GM12878 (cell line): Measurements from ENCODE around the gene OR52A1. TPM values are rescaled to one million over a fixed set of nuclear protein-coding genes. Genes with fewer than 3 reads are reported as not detected.

Source experiments
- ATAC-seq: fragments of 200-7000 bp; cut with Tn5 transposase; 3 replicates; pipeline ENCODE4 v1.9.1; 2020; ENCODE audit warnings: mild to moderate bottlenecking, moderate library complexity
- BruUV-seq: library from RNA; stranded (reverse); fragments of 400-500 nt; replicated peaks from 2 replicates; lab custom pipeline; 2021; lab: Mats Ljungman, UMichigan
- CTCF ChIA-PET: fragments of 300-600 bp; sonication (Branson Sonifier 250); formaldehyde crosslinking; extraction: SDS; loops from one replicate; lab custom pipeline; 2021; ENCODE audit warnings: inconsistent platforms; lab: Yijun Ruan, JAX
- POLR2A ChIA-PET: fragments of 350-600 bp; formaldehyde crosslinking; extraction: SDS; loops from one replicate; lab custom pipeline; 2021; ENCODE audit warnings: inconsistent platforms; lab: Charles Lee
- RAD21 ChIA-PET: fragments of 300-600 bp; sonication (Branson Sonifier 250); formaldehyde crosslinking; loops from one replicate; lab custom pipeline; 2023; ENCODE audit warnings: antibody characterized with exemption; ENCODE audit not compliant: unreplicated experiment; lab: Charles Lee
- SMC1A ChIA-PET: fragments of 300-600 bp; sonication (Branson Sonifier 250); formaldehyde crosslinking; loops from one replicate; lab custom pipeline; 2023; ENCODE audit not compliant: unreplicated experiment, uncharacterized antibody; lab: Charles Lee
- DNase-seq: peaks from one replicate; pipeline ENCODE4 v3.0.0-alpha.2; 2011; ENCODE audit warnings: low read depth, low spot score
- FAIRE-seq: peaks from 3 replicates; lab custom pipeline; 2011; peaks lifted over from hg19 to GRCh38; lab: Jason Lieb, UNC
- H2AFZ ChIP-seq: 2 replicates; pipeline ENCODE4 v1.6.0; 2011; ENCODE audit warnings: low read depth, low read length, control low read depth; ENCODE audit not compliant: control insufficient read depth
- H3K27ac ChIP-seq: 2 replicates; pipeline ENCODE4 v1.5.1; 2011; ENCODE audit warnings: control low read depth; ENCODE audit not compliant: control insufficient read depth, insufficient read depth
- H3K27me3 ChIP-seq, 2 experiments: replicated peaks in 1 of 2; 2 replicates each; pipeline versions ENCODE4 v1.6.0 to v1.6.1; 2011; ENCODE audit warnings: low read length in 1 of 2; ENCODE audit not compliant: control insufficient read depth in 2 of 2, insufficient read depth in 2 of 2
- H3K36me3 ChIP-seq, 2 experiments: 2 replicates each; pipeline ENCODE4 v1.5.1; 2011; ENCODE audit warnings: low read length in 1 of 2; ENCODE audit not compliant: control insufficient read depth in 2 of 2, insufficient read depth in 2 of 2
- H3K4me1 ChIP-seq: 2 replicates; pipeline ENCODE4 v1.6.1; 2011; ENCODE audit warnings: mild to moderate bottlenecking, low read length, moderate library complexity, mixed read lengths; ENCODE audit not compliant: control insufficient read depth, insufficient read depth
- H3K4me2 ChIP-seq: 2 replicates; pipeline ENCODE4 v1.6.0; 2011; ENCODE audit warnings: control low read depth; ENCODE audit not compliant: control insufficient read depth, insufficient read depth
- H3K4me3 ChIP-seq: fragments of 200-600 bp; sonication (generic); 2 replicates; pipeline ENCODE4 v1.5.1; 2016
- H3K79me2 ChIP-seq: 2 replicates; pipeline ENCODE4 v1.6.0; 2011; ENCODE audit warnings: low read length; ENCODE audit not compliant: control insufficient read depth, insufficient read depth
- H3K9ac ChIP-seq: 2 replicates; pipeline ENCODE4 v1.8.0; 2011; ENCODE audit warnings: low read length, control low read depth, mixed read lengths; ENCODE audit not compliant: control insufficient read depth, insufficient read depth
- H3K9me3 ChIP-seq: replicated peaks from 3 replicates; pipeline ENCODE4 v1.5.1; 2011; ENCODE audit warnings: mild to moderate bottlenecking, low read length; ENCODE audit not compliant: control insufficient read depth, insufficient read depth
- H4K20me1 ChIP-seq: 2 replicates; pipeline ENCODE4 v1.6.0; 2011; ENCODE audit not compliant: control insufficient read depth, insufficient read depth
- BHLHE40 ChIP-seq, 2 experiments: fragments of 450-650 bp in 1 of 2; IDR thresholded peaks; 2 replicates each; pipeline ENCODE4 v1.6.1; 2011 to 2017; ENCODE audit warnings: low read depth in 2 of 2, borderline replicate concordance in 1 of 2, improper control_type of control experiment in 1 of 2, low read length in 1 of 2, mild to moderate bottlenecking in 1 of 2
- CUX1 ChIP-seq: IDR thresholded peaks from 2 replicates; pipeline ENCODE4 v1.6.1; 2012; ENCODE audit warnings: improper control_type of control experiment, low read depth, low read length; ENCODE audit not compliant: insufficient replicate concordance
- DPF2 ChIP-seq: fragments of 450-650 bp; IDR thresholded peaks from 2 replicates; pipeline ENCODE4 v1.6.1; 2017; ENCODE audit warnings: mild to moderate bottlenecking
- EP300 ChIP-seq, 2 experiments: fragments of 150-350 bp in 1 of 2; IDR thresholded peaks; 2 replicates each; pipeline ENCODE4 v1.6.1; 2011 to 2012; ENCODE audit warnings: low read depth in 2 of 2, low read length in 2 of 2, borderline replicate concordance in 1 of 2, improper control_type of control experiment in 1 of 2, inconsistent platforms in 1 of 2; ENCODE audit not compliant: control insufficient read depth in 1 of 2
- SKIL ChIP-seq: fragments of 450-650 bp; IDR thresholded peaks from 2 replicates; pipeline ENCODE4 v1.6.1; 2017; ENCODE audit warnings: mild to moderate bottlenecking, low read depth, inconsistent platforms; ENCODE audit not compliant: poor library complexity, severe bottlenecking
- ZNF274 ChIP-seq: IDR thresholded peaks from one replicate; pipeline ENCODE4 v1.8.0; 2011; ENCODE audit not compliant: insufficient read length, insufficient read depth
- in situ Hi-C: fragments of 300-500 bp; cut with MboI; formaldehyde crosslinking; loops from 9 replicates; pipeline ENCODE4 v1.14.3; 2018; ENCODE audit warnings: mixed read lengths
- intact Hi-C: fragments of 100-400 bp; cut with micrococcal nuclease; formaldehyde crosslinking; loops from one replicate; pipeline ENCODE4 v1.14.2; 2022; ENCODE audit not compliant: unreplicated experiment
- polyA plus RNA-seq, 11 experiments: library from polyadenylated mRNA; depleted of rRNA in 4 of 11; unstranded in 6 of 11; stranded (reverse) in 5 of 11; fragments of >200 nt; fragmentation: Nextera tagmentation in 4 of 11; fragmentation: Illumina TruSeq in 1 of 11; extraction: Ambion mirVana in 4 of 11; extraction: Trizol in 1 of 11; gene quantifications; 1 replicate in 1 of 11; 2 replicates in 10 of 11; pipeline versions ENCODE4 v1.2.1 to v1.2.3, GENCODE V29; 2011 to 2016; ENCODE audit warnings: inconsistent platforms in 2 of 11, missing spikeins in 2 of 11, low read depth in 1 of 11
- total RNA-seq, 4 experiments: library from RNA; depleted of rRNA in 3 of 4; stranded (reverse); fragments of >200 nt in 3 of 4; fragmentation: Illumina TruSeq in 1 of 4; extraction: Trizol in 1 of 4; gene quantifications; 2 replicates each; pipeline versions ENCODE4 v1.2.1 to v1.2.3, GENCODE V29; 2013 to 2021
- TF ChIP-seq, protein P1 (sequence below): fragments of 450-650 bp; IDR thresholded peaks from 2 replicates; pipeline ENCODE4 v1.6.1; 2018; ENCODE audit warnings: borderline replicate concordance, mild to moderate bottlenecking; ENCODE audit not compliant: partially characterized antibody
- TF ChIP-seq, protein P2 (sequence below): fragments of 150-350 bp; IDR thresholded peaks from 2 replicates; pipeline ENCODE4 v1.6.1; 2016; ENCODE audit warnings: low read depth, low read length

The OR52A1 gene
- total and polyA plus RNA-seq, 10 of the 15 experiments (the other 5 are each of a cell fraction or from before 2014, with no cell fraction given) = not detected

GRCh38 chr11:5103066-5103465 is 51.5 kb downstream of the OR52A1 start:
- in situ Hi-C loops = no loop called here
- ChIA-PET RAD21 (no interaction called here), SMC1A (no interaction called here), CTCF (no interaction called here), POLR2A (no interaction called here)
- H3K9ac ChIP-seq = no peak overlapping the region
- no peaks in the 10 kb centered on the region for H3K9me3 ChIP-seq
- DNase-seq (no peak), ATAC-seq (no peak), FAIRE-seq (no peak)
- H3K27me3 ChIP-seq = no peaks in the 10 kb centered on the region; a peak in 1 of 4 replicates
- no peak overlapping the region for H3K27ac ChIP-seq
- BruUV-seq = no TSS peak
- no peaks in the 10 kb centered on the region for H3K79me2 ChIP-seq
- no peak overlapping the region for H3K4me3 ChIP-seq
- H2AFZ ChIP-seq = no peak overlapping the region
- H3K36me3 ChIP-seq = no peaks in the 10 kb centered on the region
- H3K4me1 ChIP-seq = no peaks in the 10 kb centered on the region
- no peak overlapping the region for H3K4me2 ChIP-seq
- H4K20me1 ChIP-seq = no peaks in the 10 kb centered on the region
- intact Hi-C loops = no loop called here
- TF ChIP-seq SKIL = no peak
- TF ChIP-seq, protein P1, sequence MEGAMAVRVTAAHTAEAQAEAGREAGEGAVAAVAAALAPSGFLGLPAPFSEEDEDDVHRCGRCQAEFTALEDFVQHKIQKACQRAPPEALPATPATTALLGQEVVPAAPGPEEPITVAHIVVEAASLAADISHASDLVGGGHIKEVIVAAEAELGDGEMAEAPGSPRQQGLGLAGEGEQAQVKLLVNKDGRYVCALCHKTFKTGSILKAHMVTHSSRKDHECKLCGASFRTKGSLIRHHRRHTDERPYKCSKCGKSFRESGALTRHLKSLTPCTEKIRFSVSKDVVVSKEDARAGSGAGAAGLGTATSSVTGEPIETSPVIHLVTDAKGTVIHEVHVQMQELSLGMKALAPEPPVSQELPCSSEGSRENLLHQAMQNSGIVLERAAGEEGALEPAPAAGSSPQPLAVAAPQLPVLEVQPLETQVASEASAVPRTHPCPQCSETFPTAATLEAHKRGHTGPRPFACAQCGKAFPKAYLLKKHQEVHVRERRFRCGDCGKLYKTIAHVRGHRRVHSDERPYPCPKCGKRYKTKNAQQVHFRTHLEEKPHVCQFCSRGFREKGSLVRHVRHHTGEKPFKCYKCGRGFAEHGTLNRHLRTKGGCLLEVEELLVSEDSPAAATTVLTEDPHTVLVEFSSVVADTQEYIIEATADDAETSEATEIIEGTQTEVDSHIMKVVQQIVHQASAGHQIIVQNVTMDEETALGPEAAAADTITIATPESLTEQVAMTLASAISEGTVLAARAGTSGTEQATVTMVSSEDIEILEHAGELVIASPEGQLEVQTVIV = no peak
- TF ChIP-seq ZNF274 = no peak
- no peak for TF ChIP-seq EP300 (IDR thresholded peaks at IDR 0.05; ENCODE audit: borderline replicate concordance in 1 of 2, control insufficient read depth in 1 of 2, low read depth in 2 of 2, low read length in 2 of 2)
- TF ChIP-seq CUX1 = no peak
- no peak for TF ChIP-seq BHLHE40 (IDR thresholded peaks at IDR 0.05; ENCODE audit: borderline replicate concordance in 1 of 2, low read depth in 2 of 2, low read length in 1 of 2)
- no peak for TF ChIP-seq DPF2
- TF ChIP-seq, protein P2, sequence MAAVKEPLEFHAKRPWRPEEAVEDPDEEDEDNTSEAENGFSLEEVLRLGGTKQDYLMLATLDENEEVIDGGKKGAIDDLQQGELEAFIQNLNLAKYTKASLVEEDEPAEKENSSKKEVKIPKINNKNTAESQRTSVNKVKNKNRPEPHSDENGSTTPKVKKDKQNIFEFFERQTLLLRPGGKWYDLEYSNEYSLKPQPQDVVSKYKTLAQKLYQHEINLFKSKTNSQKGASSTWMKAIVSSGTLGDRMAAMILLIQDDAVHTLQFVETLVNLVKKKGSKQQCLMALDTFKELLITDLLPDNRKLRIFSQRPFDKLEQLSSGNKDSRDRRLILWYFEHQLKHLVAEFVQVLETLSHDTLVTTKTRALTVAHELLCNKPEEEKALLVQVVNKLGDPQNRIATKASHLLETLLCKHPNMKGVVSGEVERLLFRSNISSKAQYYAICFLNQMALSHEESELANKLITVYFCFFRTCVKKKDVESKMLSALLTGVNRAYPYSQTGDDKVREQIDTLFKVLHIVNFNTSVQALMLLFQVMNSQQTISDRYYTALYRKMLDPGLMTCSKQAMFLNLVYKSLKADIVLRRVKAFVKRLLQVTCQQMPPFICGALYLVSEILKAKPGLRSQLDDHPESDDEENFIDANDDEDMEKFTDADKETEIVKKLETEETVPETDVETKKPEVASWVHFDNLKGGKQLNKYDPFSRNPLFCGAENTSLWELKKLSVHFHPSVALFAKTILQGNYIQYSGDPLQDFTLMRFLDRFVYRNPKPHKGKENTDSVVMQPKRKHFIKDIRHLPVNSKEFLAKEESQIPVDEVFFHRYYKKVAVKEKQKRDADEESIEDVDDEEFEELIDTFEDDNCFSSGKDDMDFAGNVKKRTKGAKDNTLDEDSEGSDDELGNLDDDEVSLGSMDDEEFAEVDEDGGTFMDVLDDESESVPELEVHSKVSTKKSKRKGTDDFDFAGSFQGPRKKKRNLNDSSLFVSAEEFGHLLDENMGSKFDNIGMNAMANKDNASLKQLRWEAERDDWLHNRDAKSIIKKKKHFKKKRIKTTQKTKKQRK = no peak
